ENCODE results near the gene OARD1.
"Not testable (repeated sequence)": the region's sequence is repeated elsewhere in the genome, so short reads cannot be mapped to it uniquely, and the experiment has no call there.

OARD1 gene

DNA sequence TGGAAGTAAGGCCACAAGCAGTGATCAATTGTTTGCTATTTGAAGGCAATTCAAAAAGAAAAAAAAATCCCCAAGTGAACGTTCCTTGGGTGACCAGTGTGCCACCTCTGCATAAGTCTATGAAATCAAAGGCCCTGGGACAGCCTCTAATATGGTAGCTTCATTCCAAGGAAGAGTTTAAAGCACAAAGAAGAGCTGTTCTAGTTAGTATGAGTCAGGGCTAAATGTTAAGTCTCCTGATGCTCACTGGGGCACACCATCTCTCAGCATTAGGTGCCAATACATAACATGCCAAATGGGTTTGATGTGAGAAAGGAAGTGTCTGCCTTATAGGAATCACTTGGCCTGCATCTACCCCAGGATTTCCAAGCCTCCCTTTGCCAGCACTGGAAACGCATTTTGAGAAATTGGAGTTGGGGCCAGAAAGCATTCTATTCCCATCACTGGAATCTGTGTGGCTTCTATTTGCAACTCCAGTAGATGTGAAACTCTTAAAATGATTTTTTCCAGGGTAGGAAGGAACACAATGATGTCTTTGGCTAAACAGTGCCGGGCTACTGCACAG, 46.1 kb downstream of the OARD1 start:
- DNase-seq: no peak

DNA sequence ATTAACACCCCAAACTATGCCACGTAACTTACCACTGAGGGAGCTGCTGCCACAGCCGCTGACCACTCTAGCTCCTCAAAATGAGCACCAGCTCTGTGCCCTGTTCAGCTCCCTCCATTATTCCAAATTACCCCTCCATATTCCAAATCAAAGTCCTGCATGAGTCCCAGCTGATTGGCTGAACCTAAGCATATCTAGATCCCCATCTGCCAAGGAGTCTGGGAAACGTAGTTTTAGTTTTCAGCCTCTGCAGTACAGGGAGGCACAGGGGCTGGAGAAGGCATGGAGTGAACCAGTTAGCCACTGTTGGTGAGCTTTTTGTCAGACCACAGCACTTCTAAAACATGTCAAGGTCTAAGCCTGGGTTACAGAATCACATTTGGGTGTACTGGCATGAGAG, 49.0 kb downstream of the OARD1 start:
- no peak for DNase-seq

DNA sequence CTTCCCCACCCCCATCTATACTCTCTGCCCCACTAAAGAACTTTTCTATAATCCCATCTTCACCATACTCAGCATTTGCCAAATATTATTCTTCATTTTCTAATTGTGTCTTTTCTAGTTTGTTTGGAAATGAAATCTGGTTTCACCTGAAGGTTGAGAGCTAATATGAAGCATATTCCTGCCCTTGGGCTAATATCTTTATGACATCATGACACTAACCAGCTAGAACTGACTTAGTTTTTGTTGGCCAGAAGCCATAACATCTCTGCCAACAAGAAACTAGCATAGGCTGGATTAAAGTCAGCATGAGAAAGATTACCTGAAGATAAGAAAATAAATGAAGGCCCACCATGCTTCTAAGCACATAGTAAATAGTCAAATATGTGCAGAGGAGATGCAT, 49.9 kb downstream of the OARD1 start:
- DNase-seq: no peak

DNA sequence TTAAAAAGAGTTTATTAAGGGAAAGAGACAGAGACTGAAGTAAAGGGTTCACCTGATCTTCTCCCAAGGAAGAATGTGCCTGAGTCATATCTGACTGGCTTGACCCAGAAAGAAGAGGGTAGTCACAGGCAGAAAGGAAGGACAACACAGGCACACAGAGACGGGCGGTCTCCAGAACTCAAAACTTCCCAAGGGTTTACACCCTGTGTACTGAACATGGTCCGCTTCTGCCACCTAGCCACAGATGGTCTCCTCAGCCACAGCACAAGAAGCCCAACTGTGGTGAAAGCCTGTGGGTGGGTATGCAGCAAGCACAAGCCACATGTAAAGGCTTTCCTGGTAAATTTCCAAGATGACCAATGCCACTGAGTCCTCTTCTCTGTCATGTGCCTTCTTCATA, 50.3 kb downstream of the OARD1 start:
- DNase-seq: no peak

DNA sequence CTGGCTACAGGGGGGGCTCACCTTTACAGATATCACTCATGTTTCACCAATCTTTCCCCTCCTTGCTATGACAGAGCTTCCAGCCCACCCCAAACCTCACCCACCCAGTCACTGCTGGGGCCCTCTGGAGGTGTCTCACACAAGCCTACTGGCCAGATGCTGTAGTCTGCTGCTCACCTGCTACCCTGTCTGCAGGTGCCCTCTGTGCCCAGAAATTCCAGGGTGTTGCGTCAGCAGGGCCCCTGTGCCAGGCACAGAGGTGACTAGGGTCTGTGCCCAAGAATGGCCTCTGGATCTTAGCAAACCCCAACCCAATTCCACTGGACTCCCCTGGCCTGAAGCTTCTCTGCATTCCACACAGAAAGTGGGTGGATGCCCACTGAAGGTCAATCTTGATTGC, 54.5 kb downstream of the OARD1 start:
- DNase-seq: no peak

DNA sequence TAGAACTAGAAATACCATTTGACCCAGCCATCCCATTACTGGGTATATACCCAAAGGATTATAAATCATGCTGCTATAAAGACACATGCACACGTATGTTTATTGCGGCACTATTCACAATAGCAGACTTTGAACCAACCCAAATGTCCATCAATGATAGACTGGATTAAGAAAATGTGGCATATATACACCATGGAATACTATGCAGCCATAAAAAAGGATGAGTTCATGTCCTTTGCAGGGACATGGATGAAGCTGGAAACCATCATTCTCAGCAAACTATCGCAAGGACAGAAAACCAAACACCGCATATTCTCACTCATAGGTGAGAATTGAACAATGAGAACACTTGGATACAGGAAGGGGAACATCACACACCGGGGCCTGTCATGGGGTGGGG, 56.3 kb downstream of the OARD1 start:
- DNase-seq: not testable (repeated sequence)

DNA sequence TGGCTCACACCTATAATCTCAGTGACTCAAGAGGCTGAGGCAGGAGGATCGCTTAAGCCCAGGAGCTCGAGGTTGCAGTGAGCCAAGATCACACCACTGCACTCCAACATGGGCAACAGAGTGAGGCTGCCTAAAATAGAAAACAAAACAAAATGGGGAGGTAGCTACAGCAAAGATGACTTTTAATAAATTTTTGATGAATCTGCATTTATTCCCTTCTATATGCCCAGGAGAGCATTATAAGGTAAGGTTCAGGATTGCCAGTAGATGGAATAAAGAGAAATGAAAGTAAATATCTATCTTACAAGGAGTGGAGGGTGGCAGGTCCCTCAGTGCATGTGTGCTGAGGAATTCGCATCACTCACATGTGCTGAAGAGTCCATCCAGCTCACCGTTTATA, 57.4 kb downstream of the OARD1 start:
- DNase-seq: no peak
